ENCODE results near the gene E2F1. TPM values are rescaled to one million over a fixed set of nuclear protein-coding genes. Genes with fewer than 3 reads are reported as not detected.

Gene E2F1
- 3.4 and 28.7 TPM in 2 replicates for total RNA-seq

GRCh38 chr20:33686100-33686983, at the start of gene E2F1:
Gene E2F1, minus strand, starts transcription at chr20:33686385. Its CDS starts 121 bp downstream, at chr20:33686264.

GRCh38 chr20:33731693-33732165, 45.5 kb upstream of the E2F1 start, which contains the start of gene ZNF341:
Gene ZNF341, plus strand, starts transcription at chr20:33731996. Its CDS starts 26 bp downstream, at chr20:33732022.

GRCh38 chr20:33719989-33720709, 34.0 kb upstream of the E2F1 start, which contains the start of gene PXMP4:
Gene PXMP4, minus strand, starts transcription at chr20:33720310. Its CDS starts 103 bp downstream, at chr20:33720207.

GRCh38 chr20:33674294-33675135, 11.7 kb downstream of the E2F1 start, which contains the start of gene NECAB3:
Gene NECAB3, minus strand, starts transcription at chr20:33674428. Its CDS starts 76 bp downstream, at chr20:33674352.

GRCh38 chr20:33666293-33667244, 19.6 kb downstream of the E2F1 start, which contains the start of gene ACTL10:
Gene ACTL10, plus strand, starts transcription at chr20:33666943. Its CDS starts 555 bp downstream, at chr20:33667498.

GRCh38 chr20:33662172-33662571, 24.0 kb downstream of the E2F1 start, which contains the start of gene C20orf144:
Gene C20orf144, plus strand, starts transcription at chr20:33662327. Its CDS starts 19 bp downstream, at chr20:33662346.

Other genes starting within 250 kb of the E2F1 start
- 16.2 and 18.7 TPM in 2 replicates for gene SNTA1, start 242.6 kb downstream of the E2F1 start, total RNA-seq
- 7.5 and 11.1 TPM in 2 replicates for gene CBFA2T2, start 196.3 kb downstream of the E2F1 start, total RNA-seq
- gene C20orf144, start 24.1 kb downstream of the E2F1 start, total RNA-seq, result not detected in 2 replicates
- 0.98 and 1.5 TPM in 2 replicates for gene ACTL10, start 19.4 kb downstream of the E2F1 start, total RNA-seq
- 21.7 and 42.1 TPM in 2 replicates for gene NECAB3, start 12.0 kb downstream of the E2F1 start, total RNA-seq
- 8.2 and 9.0 TPM in 2 replicates for gene PXMP4, start 33.9 kb upstream of the E2F1 start, total RNA-seq
- gene ZNF341, start 45.6 kb upstream of the E2F1 start, total RNA-seq, result 2.0 and 2.2 TPM in 2 replicates
- gene CHMP4B, start 125.0 kb upstream of the E2F1 start, total RNA-seq, result 33.1 and 34.1 TPM in 2 replicates